IMR-90 (cell line): ENCODE measurements around the gene DSG3.

Experiments used
- CHD1 ChIP-seq: IDR thresholded peaks from 2 replicates; pipeline ENCODE4 v1.6.1; 2012; ENCODE audit warnings: low read depth, low read length, improper control_type of control experiment
- CTCF ChIP-seq: conservative IDR thresholded peaks from 2 replicates; pipeline ENCODE4 v1.5.1; 2012; ENCODE audit warnings: mild to moderate bottlenecking, low read depth, low read length, improper control_type of control experiment
- POLR2A ChIP-seq: IDR thresholded peaks from 2 replicates; pipeline ENCODE4 v1.6.1; 2012; ENCODE audit warnings: mild to moderate bottlenecking, low read depth, low read length
- RAD21 ChIP-seq: IDR thresholded peaks from 2 replicates; pipeline ENCODE4 v1.6.1; 2012; ENCODE audit warnings: low read length, improper control_type of control experiment
- RCOR1 ChIP-seq: IDR thresholded peaks from 2 replicates; pipeline ENCODE4 v1.6.1; 2012; ENCODE audit warnings: mild to moderate bottlenecking, low read length, improper control_type of control experiment; ENCODE audit not compliant: insufficient replicate concordance
- SMC3 ChIP-seq: fragments of 150-350 bp; IDR thresholded peaks from 2 replicates; pipeline ENCODE4 v1.6.1; 2016; ENCODE audit warnings: low read depth, mild to moderate bottlenecking, antibody characterized with exemption, low read length, moderate library complexity

GRCh38 chr18:31493171-31493570, 45.6 kb downstream of the DSG3 start:
- TF ChIP-seq CTCF (no peak), RAD21 (no peak), RCOR1 (no peak), SMC3 (no peak), POLR2A (no peak), CHD1 (no peak)
